Activated naive CD8-positive, alpha-beta T cell treated with anti-CD3 and anti-CD28 coated beads, Interleukin-2, amount 10 ng/mL, durations not matched to agents 7 days and 5 days (primary cell): Measurements from ENCODE around the gene ALDH1L2. TPM values are rescaled to one million over a fixed set of nuclear protein-coding genes. Genes with fewer than 3 reads are reported as not detected.

Experiments
- ATAC-seq: fragments of 150-1000 bp; cut with Tn5 transposase; one replicate; pipeline ENCODE4 v1.10.0; 2021; ENCODE audit warnings: low read depth, moderate library complexity
- POLR2A ChIA-PET: fragments of 350-600 bp; sonication (Branson Sonifier 250); formaldehyde crosslinking; loops from one replicate; lab custom pipeline; 2021; ENCODE audit warnings: antibody characterized with exemption; lab: Charles Lee
- DNase-seq: peaks from one replicate; pipeline ENCODE4 v3.0.0; 2021
- H3K27ac Mint-ChIP-seq: one replicate; pipeline ENCODE4 v1.8.0; 2022; ENCODE audit warnings: mild to moderate bottlenecking, mixed read lengths
- H3K27me3 Mint-ChIP-seq: one replicate; pipeline ENCODE4 v1.8.0; 2022; ENCODE audit warnings: mild to moderate bottlenecking, moderate library complexity, mixed read lengths
- H3K36me3 Mint-ChIP-seq: one replicate; pipeline ENCODE4 v1.8.0; 2021; ENCODE audit warnings: mild to moderate bottlenecking, mixed read lengths
- H3K4me1 Mint-ChIP-seq: one replicate; pipeline ENCODE4 v1.8.0; 2021; ENCODE audit warnings: mixed read lengths
- H3K4me3 Mint-ChIP-seq: one replicate; pipeline ENCODE4 v1.8.0; 2022; ENCODE audit warnings: mild to moderate bottlenecking, moderate library complexity, mixed read lengths
- H3K9me3 Mint-ChIP-seq: one replicate; pipeline ENCODE4 v1.8.0; 2021; ENCODE audit warnings: mixed read lengths
- total RNA-seq, 2 experiments: library from RNA; stranded (reverse); gene quantifications; one replicate each; pipeline ENCODE4 v1.2.3, GENCODE V29; 2021

ALDH1L2 gene
- total RNA-seq, 2 experiments from 2014 or later: 0.14 to 1.2 TPM

GRCh38 chr12:104975587-104976343 lies 108.5 kb downstream of the ALDH1L2 start:
- Mint-ChIP-seq H3K4me3 (no peak overlapping the region), H3K27ac (no peak overlapping the region), H3K36me3 (no peaks in the 10 kb centered on the region), H3K4me1 (no peaks in the 10 kb centered on the region), H3K9me3 (no peaks in the 10 kb centered on the region), H3K27me3 (peaks cover 16% of the 10 kb centered on the region)
- DNase-seq (no peak), ATAC-seq (no peak)
- POLR2A ChIA-PET: no interaction called here

GRCh38 chr12:104974626-104975290 lies 109.5 kb downstream of the ALDH1L2 start:
- ATAC-seq (no peak), DNase-seq (no peak)
- Mint-ChIP-seq H3K27ac (no peak overlapping the region), H3K36me3 (no peaks in the 10 kb centered on the region), H3K9me3 (no peaks in the 10 kb centered on the region), H3K4me1 (no peaks in the 10 kb centered on the region), H3K4me3 (no peak overlapping the region), H3K27me3 (peaks cover 6% of the 10 kb centered on the region)
- POLR2A ChIA-PET: no interaction called here

GRCh38 chr12:104973250-104973649 lies 111.0 kb downstream of the ALDH1L2 start:
- no peaks in the 10 kb centered on the region for H3K27me3 Mint-ChIP-seq
- DNase-seq: no peak
- H3K9me3 Mint-ChIP-seq: no peaks in the 10 kb centered on the region
- H3K36me3 Mint-ChIP-seq: no peaks in the 10 kb centered on the region
- POLR2A ChIA-PET: no interaction called here
- no peaks in the 10 kb centered on the region for H3K4me1 Mint-ChIP-seq
- H3K4me3 Mint-ChIP-seq: no peak overlapping the region
- ATAC-seq: no peak
- no peak overlapping the region for H3K27ac Mint-ChIP-seq

GRCh38 chr12:104971306-104971705 lies 113.0 kb downstream of the ALDH1L2 start:
- DNase-seq (no peak), ATAC-seq (no peak)
- H3K9me3 Mint-ChIP-seq: no peaks in the 10 kb centered on the region
- H3K27me3 Mint-ChIP-seq: peaks cover 6% of the 10 kb centered on the region
- H3K27ac Mint-ChIP-seq: no peak overlapping the region
- no peaks in the 10 kb centered on the region for H3K36me3 Mint-ChIP-seq
- POLR2A ChIA-PET: no interaction called here
- no peaks in the 10 kb centered on the region for H3K4me1 Mint-ChIP-seq
- no peak overlapping the region for H3K4me3 Mint-ChIP-seq

Other genes with a start within 250 kb of the ALDH1L2 start
- gene SLC41A2, start 126.2 kb downstream of the ALDH1L2 start, total RNA-seq: 1 to 10 TPM in 1 of 2 experiments, under 1 TPM in 1; 0.54 to 3.1 TPM
- gene NOPCHAP1, start 98.1 kb downstream of the ALDH1L2 start, total RNA-seq: 10 to 100 TPM; 11.3 to 11.8 TPM
- gene WASHC4, start 23.3 kb upstream of the ALDH1L2 start, total RNA-seq: 10 to 100 TPM; 48.3 to 49.8 TPM
- 10 to 100 TPM; 35.0 to 42.8 TPM for gene APPL2, start 151.7 kb upstream of the ALDH1L2 start, total RNA-seq
- gene C12orf75, start 246.2 kb upstream of the ALDH1L2 start, total RNA-seq: 100 to 1,000 TPM; 167 to 172 TPM